ENCODE measurements around the gene GLRA1.
"Not testable (repeated sequence)": the region's sequence is repeated elsewhere in the genome, so short reads cannot be mapped to it uniquely, and the experiment has no call there.

The GLRA1 gene

GRCh38 chr5:151885138-151885908 is 39.3 kb downstream of the GLRA1 start:
- no peak for DNase-seq

DNA sequence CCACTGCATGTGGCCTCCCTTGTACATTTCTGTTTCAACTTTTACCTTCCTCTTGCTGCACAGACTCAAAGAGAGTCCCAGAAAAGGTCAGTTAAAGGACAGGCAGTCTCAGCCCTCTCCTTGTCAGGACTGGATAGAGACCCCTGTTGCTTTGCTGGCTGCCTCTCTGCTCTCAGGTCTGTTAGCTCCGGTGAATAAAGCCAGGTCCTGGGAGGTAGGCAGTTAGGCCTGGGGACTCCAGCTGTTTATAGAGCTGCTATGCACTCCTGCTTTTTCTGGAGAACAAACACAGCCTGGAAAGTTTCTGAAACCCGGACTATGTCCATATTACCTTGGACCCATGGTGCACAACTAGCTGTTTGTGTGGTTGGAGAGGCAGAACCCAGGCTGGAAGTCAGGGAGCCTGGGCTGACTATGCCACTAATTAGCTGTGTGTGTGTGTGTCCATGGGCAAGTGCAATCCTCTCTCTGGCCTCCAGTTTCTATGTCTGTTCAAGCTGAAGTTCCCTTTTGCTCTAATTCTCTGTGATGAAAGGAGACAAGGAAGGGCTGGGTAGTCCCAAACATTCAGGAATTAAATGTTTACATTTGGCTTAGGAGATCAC is 42.9 kb downstream of the GLRA1 start:
- DNase-seq, result no peak

DNA sequence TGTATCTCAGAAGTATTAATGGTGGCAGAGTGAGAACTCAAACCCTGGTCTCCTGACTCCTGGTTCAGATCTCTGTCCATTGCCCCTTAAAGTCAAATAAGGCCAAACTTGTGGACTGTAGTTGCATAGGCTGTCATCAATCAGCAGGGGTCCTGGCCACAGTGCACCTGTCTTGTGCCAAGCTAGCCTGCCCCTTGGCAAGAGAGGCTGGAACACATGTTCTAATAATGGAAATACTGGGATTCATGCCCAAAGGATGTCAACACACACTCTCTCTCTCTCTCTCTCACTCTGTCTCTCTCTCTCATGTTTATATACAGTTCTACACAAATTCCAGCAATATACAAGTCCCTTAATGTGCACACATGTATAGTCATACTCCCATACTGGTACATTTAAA is 44.3 kb downstream of the GLRA1 start:
- no peak for DNase-seq

GRCh38 chr5:151873701-151874100 is 51.0 kb downstream of the GLRA1 start:
- no peak for DNase-seq

GRCh38 chr5:151872701-151873100 is 52.0 kb downstream of the GLRA1 start:
- DNase-seq, result no peak

- DNase-seq, result no peak
These were observed 53.8 kb downstream of the GLRA1 start for GRCh38 chr5:151870820-151871219.

DNA sequence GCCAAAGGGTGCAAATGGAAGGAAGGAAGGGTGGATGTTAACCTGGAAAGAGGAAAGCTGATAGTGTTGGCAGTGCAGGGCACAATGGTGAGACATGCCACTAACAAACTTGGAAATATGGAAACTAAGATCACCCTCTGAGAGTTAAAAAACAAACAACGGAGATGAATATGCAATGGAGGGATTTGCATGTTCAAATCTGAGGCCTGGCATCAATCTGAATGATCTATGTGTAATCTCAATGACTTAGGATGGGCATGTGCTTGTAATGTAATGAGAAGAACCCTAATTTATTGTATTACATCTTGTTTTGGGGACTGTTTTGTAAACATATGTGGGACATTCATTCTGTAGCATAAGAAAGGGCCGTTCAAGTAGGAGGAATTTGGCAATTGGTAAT is 54.4 kb downstream of the GLRA1 start:
- no peak for DNase-seq

- no peak for DNase-seq
These were observed 54.8 kb downstream of the GLRA1 start for GRCh38 chr5:151869843-151870242.

DNA sequence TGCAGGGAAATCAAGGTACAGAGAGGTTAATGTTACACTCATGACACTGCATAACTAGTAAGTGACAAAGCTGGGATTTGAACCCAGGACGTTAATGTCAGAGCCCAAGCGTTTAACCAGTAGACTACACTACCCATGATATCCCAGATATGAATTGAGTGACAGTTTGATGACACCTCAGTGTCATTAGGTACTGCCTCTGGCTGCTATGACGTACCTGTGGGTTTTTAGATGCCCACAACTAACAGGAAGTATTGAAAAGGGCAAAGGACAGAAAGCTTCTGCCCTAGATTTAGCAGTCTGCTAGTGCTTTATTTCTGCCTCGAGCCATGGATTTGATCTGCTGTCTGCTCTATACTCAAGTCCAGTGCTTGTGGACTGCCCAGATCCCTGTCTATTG is 56.2 kb downstream of the GLRA1 start:
- no peak for DNase-seq

DNA sequence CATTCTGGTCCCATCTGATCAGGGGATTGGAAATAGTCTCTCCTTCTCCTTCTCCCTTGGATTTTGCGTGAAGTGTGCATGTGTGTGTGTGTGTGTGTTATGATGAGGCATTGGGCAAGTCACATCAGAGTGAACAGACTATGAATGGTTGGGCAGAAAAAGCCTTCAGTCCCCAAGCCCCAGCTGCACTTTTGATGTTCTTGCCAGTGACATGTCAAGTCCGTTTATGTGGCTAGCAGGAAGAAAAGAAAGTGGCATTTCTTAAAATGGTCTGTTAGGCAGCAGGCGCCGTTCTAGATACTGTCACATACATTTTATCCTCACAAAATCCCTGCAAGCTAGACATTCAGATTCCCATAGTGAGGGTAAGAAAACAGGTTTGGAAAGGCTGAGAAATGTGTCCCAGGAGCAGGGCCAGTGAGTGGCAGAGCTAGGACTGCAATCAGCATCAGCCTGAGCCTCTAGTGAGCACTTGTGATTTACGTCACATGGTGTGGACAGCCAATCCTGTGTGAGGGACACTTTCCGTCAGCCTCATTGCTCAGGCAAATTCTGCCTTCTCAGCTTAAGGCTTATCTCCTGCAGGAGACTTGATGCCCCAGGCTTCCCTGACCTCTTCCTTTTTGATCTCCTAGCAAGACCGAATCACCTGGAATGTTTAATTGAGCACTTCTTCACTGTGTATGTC is 60.4 kb downstream of the GLRA1 start:
- no peak for DNase-seq

- no peak for DNase-seq
These were observed 61.1 kb downstream of the GLRA1 start for GRCh38 chr5:151863566-151863965.

DNA sequence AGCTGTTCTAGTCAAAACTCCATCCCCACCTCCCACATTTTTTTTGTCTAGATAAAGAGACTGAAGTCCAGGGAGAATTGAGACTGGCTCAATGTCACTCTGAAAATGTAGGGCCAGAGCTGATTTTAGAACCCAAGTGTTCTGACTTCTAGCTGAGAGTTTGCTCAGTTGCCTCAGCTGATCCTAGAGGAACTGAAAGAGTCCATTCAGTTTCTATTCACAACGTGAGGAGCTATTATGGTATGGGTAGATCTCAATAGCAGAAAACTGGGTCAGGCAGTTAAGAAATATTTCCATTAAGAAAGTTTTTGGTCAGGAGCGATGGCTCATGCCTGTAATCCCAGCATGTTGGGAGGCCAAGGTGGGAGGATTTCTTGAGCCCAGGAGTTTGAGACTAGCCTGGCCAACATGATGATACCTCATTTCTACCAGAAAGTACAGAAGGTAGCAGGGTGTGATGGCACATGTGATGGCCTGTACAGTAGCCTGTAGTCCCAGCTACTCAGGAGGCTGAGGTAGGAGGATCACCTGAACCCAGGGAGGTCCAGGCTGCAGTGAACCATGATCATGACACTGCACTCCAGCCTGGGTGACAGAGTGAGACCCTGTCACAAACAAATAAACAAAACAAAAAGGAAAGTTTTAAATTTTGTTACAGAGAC is 61.7 kb downstream of the GLRA1 start:
- no peak for DNase-seq

DNA sequence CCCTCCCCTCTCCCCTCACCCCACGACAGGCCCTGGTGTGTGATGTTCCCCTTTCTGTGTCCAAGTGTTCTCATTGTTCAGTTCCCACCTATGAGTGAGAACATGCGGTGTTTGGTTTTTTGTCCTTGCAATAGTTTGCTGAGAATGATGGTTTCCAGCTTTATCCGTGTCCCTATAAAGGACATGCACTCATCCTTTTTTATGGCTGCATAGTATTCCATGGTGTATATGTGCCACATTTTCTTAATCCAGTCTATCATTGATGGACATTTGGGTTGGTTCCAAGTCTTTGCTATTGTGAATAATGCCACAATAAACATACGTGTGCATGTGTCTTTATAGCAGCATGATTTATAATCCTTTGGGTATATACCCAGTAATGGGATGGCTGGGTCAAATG is 63.8 kb downstream of the GLRA1 start:
- not testable (repeated sequence) for DNase-seq

GRCh38 chr5:151856861-151857260 is 67.8 kb downstream of the GLRA1 start:
- DNase-seq, result no peak

GRCh38 chr5:151855701-151856100 is 69.0 kb downstream of the GLRA1 start:
- no peak for DNase-seq

DNA sequence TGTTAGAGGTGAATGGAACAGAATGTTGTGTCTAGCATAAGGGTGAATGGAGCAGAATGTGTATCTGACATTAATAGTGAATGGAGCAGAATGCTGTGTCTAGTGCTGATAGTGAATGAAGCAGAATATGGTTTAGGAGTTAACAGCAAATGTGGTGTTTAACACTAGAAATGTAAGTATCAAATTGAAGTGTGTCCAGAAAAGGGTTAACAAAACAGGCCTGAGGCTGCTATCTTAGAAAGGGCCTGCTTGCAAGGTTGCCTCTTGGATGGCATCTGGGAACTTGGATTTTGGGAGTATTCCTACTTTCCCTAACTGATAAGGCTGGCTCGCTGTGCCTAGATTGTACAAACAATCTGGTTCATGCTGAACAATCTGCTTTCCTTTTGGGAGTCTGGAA is 76.8 kb downstream of the GLRA1 start:
- no peak for DNase-seq

DNA sequence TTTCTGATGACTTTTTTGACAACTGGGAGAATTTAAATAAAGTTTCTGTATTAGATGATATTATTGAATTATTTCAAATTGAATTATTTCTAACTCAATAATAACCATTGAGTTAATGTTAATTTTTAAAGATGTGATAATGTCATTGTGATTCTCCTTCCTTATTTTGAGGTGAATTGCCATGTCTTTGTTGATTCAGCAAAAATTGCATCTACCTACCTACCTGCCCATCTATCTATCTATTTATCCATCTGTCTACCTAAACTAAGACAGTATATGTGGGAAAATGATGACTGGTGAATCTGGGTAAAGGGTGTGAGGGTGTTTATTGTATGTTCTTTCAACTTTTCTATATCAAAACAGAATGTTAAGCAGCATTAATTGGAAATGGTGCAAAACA is 77.9 kb downstream of the GLRA1 start:
- DNase-seq, result no peak

DNA sequence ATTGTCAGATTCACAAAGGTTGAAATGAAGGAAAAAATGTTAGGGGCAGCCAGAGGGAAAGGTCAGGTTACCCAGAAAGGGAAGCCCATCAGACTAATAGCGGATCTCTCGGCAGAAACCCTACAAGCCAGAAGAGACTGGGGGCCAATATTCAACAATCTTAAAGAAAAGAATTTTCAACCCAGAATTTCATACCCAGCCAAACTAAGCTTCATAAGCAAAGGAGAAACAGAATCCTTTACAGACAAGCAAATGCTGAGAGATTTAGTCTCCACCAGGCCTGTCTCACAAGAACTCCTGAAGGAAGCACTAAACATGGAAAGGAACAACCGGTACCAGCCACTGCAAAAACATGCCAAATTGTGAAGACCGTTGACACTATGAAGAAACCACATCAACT is 91.8 kb downstream of the GLRA1 start:
- DNase-seq, result not testable (repeated sequence)

DNA sequence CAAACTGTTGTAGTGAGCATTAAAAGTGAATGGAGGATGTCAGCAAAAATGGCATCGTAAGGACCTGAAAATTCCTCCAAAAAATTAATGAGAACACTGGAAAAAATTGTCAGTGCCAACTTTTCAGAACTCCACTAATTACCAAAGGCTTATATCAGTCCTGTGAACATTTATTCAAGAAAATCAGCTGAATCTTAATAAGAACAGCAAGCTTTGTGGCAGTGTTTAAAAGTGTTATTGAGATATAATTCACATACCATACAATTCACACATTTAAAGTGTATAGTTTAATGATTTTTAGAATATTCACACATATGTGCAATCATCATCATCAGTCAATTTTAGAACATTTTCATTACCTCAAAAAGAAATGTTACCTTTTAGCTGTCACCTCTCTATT is 95.3 kb downstream of the GLRA1 start:
- DNase-seq, result no peak

DNA sequence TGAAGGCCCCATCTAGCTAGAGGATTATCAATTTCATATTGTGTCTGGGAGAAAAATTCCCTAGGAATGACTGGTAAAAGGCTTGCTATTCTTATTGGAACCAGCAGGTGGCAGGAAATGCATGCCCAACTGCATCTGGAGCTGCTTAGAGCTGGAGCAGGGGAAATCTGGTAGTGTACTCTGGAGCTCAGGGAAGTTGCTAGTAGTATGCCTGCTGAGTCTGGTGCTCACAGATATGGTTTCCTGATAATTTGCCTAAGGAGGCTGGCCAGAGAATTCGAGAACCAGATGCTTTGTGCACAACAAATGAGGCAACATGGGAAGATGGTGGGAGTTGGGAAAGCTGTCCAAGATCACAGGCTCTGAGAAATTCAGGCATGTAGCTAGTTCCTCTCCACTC is 99.2 kb downstream of the GLRA1 start:
- peak in 38 of 51 donors; percentile 1 to 68 (median 20) for DNase-seq

DNA sequence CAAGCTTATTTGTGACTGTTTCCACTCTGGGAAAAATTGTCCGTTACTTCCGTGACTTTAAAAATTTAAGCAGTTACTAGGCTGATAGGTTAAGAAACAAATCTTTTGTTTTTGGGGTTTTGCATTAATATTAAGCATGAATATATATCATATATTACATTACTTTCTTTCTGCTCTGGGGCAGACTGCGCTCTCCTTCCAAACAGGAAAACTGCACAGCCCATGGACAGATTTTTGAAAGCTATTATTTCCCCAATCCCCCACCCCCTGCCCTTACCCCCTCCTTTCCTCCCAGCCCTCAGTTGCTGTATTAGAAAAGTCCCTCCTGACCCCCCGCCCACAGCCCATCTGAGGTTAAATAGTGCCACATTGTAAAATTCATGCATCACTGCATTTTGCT is 102.5 kb downstream of the GLRA1 start:
- DNase-seq, result no peak

DNA sequence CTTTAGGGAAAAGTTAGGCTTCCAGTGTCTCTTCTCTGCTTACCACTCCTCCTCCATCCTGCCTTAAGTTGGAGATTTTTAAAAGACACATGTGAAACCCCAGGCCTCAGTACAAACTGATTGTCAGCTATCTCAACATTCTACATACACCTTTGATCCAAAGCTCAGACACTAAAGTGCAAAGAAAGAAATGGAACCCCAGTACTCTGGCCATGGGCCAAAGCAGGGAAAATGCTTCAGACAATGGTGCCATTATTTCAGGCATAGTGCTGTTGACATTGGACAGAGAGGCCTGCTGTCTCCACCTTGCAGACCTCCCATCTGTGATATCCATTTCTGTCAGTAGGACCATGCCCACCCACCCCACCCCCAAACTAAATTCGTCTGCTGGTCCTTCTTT is 103.7 kb downstream of the GLRA1 start:
- DNase-seq, result peak in 11 of 51 donors; percentile 4 to 27 (median 8)
